Middle frontal gyrus (tissue), 1 donor: ENCODE measurements around the gene FCRL5.
"Not testable (repeated sequence)": the region's sequence is repeated elsewhere in the genome, so short reads cannot be mapped to it uniquely, and the experiment has no call there.

Source experiments
- DNase-seq: peaks from one replicate; pipeline ENCODE4 v3.0.0-alpha.2; 2015; ENCODE audit warnings: low spot score; ENCODE audit errors: extremely low spot score

Gene FCRL5

DNA sequence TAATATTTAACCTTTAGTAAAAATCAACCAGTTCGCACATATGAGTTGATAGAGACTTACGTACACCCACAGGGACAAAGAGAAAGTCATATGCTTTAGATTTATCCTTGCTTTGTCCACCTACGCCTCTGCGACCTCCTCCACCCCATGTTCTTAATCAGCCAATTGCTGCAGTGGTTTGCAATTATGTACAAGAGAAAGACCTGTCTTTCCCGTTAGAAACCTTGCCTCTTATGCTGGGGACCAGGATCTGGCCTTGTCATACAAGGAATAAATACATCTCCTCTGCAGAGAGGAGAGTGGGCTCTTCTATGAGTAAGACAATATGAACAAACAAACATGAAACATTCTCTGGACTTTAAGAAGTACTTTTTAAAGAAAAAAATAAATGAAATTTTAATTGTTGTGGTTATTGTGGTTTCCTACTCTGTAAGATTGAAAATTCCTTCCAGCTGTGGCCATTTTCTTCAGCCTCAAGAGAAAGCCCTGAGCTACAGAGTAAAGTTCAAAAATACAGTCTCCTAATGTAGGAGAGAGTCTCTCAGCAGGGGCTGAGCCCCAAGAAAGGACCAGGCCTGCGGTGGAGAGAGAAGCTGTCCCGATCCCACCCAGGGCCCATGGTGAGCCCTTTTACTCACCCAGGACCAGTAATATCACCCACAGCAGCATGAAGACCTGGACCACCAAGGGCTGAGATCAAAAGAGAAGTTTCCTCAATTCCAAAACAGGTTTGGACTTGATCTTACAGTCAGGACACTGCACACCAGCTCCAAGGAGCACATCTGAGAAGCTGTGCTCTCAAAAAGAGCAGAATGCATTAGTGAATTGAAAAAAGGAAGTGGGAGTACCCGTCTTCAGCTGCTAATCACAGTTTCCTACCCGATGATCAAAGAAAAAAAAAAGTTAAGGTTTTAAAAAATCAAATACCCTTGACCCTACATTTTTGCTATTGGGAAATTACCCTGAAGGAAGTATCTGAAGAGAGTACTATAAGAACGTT lies at the start of gene FCRL5:
TSS of gene FCRL5 (minus strand) at position 822 of the 1,000 bp plus-strand sequence. CDS start at position 669, 153 bp downstream.
- no peak for DNase-seq

DNA sequence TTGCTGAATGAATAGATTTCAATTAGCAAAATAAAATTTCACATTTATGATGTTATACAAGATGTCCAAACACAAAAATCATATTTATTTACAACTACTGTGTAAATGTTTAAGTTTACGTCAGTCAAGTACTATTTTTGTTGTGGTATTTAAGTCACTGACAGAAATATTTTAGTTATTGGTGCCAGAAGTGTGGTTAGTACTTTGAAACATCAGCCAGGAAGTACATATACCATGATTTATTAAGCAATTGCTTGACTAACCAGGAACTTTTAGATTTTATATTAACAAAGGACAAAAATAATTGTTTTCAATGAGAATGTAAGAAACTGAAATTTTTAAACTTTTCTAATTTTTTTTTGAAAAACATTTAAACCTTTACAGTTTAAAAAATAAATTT lies 47.9 kb upstream of the FCRL5 start:
- DNase-seq, result no peak

DNA sequence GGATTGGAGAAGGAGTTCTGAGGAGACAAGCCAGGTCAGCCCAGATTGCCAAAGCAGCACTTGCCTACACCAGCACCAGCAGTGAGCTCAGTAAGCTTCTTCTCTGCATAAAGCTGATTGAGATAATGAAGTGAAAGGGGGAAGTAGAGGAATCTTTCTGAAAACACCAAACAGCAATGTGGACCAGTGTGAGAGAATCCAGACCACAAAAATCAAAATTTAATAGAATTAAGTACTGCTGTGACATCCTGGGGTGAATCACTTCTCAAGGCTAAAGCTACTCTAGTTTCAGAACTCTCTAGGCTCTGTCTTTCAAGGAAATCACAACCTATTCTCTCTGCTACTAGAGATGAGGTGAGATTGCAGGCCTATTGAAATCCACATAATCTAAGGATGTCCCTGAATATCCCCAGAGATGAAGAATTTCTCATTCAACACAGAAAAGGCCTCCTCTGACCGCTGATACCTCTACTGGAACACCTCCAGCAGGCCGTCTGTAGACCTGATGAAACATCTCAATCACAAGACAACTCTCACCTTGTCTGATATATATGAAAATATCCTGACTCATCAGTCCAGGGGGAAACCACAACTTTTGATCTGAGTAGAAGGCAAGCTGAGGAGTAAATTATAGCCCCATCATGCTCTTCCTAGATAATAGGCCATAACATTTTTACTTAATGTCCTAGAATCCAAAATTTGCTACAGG lies 45.8 kb upstream of the FCRL5 start, which contains the start of gene FCRL4:
TSS of gene FCRL4 (minus strand) at position 127 of the 709 bp plus-strand sequence. CDS start 141 bp downstream, outside the sequence.
- DNase-seq, result no peak

DNA sequence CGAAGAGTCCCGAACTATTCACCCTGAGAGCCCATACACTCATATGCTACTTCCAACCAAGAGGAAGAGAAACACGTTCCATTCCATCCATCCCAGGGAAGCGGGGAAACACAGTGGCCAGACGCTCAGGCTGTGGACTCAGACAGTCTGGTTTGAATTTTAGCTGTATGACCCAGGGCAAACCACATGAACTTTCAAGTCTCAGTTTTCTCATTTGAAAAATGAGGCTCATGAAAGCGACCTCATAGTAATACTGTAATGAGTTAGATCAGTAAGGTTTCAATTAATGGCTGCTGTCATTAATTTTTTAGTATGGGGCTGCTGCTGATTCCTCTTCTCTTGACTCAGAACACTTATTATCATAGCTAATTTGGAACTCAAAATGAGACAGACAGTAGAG lies 44.1 kb upstream of the FCRL5 start:
- DNase-seq, result no peak

DNA sequence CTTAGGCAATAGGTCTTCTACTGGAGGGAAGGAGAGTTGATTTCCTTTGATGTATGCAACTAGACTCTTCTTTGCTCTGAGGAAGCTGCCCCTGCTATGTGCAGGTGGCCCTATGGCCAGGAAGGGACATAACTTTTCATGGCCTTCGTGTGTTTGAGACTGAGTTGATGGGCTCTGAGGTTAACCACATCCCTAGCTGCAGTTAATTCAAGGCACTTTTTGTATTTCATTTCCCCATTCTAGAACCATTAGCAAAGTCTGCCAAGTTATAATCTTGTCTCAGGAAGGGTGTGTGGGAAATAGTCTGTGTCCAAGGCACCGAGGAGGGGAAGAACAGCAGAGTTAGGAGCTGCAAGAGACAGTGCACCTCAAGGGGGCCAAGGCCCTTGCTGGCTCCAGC lies 43.0 kb upstream of the FCRL5 start:
- DNase-seq, result no peak

DNA sequence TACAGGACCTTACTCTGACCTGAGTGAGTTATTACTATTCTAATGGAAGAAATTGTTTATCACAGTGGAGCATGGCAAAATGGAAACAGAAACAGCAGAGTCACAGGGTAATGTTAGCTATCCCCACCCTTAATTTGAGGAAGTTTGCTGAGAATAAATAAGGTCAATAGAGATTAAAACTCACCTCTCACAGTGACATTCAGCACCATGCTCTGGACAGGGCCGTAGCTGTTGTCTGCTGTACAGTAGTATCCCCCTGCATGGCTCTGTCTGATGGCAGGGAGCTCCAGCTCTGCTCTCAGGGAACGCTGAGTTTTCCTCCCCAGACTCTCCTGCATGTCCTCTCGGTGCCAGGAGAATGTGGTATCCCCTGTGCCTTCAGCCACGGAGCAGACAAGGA lies 33.7 kb upstream of the FCRL5 start:
- DNase-seq, result no peak

DNA sequence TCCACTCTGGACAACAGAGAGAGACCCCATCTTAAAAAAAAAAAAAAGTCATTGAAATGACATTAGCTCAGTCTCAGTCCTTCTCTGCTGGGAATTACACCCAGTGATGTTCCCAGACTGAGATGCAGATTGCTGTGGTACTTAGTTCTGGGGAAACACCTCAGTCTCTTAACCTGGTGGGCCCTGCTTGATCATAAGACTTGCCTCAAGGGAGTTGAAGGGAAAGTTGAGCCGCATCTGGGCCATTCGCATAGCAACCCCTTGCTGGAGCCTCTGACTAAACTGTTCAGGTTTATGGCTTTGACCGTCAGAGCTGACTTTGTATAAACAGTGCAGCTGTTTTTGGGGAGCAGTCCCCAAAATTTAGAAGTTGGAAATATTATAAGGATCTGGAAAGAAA lies 32.2 kb upstream of the FCRL5 start:
- no peak for DNase-seq

DNA sequence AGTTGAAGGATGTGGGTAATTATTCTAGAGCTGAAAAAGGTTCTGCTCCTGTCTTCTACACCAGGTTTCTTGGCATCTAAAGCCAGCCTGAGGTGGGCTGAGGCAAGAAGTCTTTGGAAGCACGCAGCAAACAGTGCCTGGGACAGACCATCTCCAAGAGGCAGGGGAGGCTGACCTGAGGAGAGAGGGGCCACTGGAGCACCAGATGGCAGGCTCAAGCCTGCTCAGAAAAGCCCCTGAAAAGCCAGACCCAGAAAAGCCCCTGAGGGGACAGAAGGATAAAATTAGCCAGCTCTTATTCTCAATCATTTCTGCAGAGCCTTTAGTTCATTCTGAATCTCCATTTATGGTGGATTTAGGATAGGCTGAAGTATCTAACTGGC lies 28.5 kb upstream of the FCRL5 start:
- no peak for DNase-seq

DNA sequence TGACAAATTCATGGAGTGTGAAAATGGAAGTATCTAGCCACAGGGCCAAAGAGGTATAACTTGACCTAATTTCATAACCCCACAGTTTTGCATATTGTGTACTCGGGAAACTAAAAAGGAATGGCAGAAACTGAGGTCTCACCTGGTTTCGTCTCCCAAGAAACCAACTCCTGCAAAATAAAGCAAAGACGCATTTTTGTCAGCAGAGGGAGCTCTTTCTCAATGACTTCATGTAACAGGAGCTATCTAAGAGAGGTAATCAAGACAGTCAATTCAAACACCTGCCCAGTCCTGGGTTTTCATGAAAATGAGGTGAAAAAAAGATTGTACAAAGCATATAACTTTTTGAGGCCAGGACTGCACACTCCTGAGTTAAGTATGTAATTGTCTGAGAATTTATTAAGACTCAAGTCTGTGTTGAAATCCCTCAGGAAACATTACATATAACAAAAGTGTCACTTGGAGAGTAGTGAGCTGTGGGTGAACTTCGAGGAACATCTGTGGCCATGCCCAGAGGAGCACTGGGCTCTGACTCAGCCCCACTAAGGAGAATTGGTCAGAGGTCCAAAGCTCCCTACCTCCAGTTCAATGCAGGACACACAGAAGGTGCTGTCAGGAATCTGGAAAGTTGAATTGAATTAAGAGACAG lies 28.0 kb upstream of the FCRL5 start:
- DNase-seq, result peak; percentile 7

DNA sequence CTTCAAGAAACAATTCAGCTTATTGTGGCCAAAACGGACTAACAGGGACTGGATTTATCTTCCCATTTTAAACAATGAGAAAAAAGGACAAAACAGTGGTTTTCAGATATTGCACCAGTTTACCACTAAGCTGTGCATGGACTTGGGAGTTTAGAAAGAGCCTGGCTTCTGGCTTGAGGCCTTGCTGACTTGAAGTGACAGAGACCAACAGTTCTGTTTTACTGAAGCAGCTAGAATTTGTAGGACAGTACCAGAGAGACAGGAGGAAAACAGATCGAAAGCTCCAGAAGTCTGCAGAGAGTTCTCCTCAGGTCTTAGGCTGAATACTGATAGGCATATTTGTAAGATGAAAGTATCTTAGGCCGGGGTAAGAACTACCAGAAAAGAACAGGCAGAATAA lies 25.1 kb upstream of the FCRL5 start:
- DNase-seq, result no peak

DNA sequence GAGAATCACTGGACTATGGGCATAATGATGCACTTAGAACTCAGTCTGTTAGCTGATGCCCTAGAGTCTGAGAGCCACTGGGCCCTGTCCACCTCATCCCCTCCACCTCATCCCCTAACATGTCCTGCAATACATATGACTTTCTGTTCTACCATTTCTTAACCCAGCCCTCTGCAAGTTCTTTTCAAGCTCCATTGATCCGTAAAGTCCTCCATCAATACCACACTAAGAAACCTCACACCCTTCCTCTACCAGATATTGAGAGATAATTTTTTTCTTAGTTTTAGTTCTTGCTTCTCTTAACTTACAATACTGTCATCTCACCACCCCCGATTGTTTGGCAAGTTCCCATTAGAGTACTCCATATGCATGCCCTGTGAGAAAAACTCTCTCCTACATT lies 23.4 kb upstream of the FCRL5 start:
- DNase-seq, result no peak

DNA sequence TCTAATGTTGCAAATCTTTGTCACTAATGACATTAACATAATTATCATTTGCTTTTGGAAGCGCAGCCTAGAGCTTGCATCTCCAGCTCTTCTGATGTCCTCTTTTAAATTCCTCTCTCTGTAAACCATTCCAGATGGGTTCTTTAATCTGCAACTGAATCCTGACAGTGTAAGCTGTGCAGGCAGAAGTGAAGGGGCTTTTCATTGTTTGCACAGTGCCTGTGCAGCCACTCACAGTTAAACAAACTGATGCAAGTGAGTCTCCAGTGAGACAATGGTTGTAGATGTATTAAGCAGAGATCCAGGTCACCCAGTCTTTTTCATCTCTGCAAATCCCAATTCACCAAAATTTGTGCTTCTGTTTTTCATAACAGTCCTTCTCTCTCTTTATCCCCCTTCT lies 22.5 kb upstream of the FCRL5 start:
- DNase-seq, result no peak

DNA sequence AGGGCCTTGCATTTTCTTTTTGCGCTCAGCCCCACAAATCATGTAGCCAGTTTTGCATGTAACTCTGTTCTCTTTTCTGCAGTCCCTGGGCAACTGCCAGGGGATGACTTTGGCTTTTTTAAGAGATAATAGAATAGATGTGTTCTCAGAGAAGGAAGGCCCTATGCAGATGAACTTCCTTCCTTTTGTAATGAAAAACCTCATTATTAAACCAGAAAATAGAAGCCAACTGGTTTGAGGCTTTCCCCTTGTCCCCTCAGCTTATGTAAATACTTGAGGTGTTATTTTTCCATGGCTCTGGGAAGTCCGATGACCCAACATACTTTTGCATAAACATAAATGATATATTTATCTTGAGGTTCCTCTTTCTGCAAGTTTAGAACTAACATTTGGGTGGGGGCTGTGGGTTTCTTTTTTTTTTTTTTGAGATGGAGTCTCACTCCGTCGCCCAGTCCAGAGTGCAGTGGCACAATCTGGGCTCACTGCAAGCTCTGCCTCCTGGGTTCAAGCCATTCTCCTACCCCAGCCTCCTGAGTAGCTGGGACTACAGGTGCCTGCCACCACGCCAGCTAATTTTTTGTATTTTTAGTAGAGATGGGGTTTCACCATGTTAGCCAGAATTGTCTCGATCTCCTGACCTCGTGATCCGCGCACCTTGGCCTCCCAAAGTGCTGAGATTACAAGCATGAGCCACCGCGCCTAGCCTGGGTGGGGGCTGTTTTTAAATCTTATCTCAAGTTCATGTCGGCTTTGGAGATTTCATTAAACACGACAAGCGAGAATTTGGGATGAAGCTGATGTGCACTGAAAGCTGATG lies 14.4 kb upstream of the FCRL5 start:
- no peak for DNase-seq

DNA sequence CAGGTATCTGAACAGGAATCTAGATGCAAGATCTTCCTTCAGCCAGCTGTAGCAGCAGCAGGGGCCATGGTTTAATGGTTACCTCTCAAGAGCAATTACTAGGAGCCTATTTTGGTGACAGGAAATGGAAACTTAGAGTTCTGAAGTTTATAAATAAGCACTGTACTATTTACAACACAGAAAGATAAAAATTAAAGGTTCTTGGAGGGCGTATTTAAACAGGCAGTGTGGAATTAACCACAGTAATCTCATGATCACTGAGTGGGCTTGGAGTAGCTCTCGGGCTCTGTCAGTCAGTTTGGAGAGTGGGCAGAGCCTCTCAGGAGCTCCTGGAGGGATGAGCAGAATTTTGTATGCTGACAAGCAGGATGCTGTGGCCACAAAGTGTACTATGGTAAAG lies 10.2 kb upstream of the FCRL5 start:
- DNase-seq, result no peak

DNA sequence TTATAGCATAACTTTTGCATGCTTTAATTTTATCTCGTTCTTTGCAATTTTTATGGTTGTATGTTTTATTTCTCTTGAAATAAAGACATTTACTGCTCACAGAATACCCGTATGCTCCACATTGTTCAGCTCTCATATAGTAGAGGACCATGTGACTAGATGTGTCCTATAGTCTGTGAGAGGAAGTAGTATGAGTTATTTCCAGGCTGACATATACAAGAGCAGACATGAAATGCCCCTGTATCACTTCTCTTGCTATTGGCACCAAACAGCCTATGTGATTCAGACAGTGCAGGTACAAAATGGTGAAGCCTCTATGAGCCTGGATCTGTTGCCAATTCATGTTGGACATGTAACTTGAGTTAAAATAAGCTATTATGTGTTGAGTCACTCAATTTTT lies 5.8 kb upstream of the FCRL5 start:
- DNase-seq, result no peak

DNA sequence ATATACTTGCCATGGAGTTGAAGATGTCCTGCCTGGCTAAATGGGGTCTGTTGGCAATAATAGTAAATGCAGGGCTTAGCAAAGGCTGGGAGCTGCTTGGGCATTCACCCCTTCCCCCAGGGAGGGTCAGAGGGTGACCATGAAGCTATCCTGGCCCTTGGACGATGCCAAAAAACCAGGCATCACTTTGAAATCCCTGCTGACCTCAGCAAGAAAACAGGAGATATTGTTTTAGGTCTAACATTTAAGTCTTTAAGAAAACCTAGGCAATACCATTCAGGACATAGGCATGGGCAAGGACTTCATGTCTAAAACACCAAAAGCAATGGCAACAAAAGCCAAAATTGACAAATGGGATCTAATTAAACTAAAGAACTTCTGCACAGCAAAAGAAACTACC lies 4.2 kb downstream of the FCRL5 start:
- DNase-seq, result not testable (repeated sequence)

DNA sequence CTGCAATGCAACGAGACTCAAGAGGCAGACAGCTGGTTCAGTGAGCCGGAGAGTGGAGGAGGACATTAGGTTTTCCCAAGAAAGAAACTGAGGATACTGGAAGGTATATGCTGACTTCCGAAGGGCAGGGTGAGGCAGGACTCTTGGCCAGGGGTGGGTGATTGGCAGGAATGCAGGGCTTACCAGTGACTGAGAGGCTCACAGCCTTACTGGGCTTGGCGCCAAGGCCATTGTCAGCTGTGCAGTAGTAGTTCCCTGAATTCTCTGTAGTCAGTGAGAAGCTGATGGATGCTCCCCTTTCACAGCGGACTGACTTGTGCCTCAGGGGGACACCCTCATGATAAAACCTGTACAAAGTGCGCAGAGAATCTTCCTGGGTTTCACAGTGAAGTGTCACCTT lies 9.6 kb downstream of the FCRL5 start:
- no peak for DNase-seq

DNA sequence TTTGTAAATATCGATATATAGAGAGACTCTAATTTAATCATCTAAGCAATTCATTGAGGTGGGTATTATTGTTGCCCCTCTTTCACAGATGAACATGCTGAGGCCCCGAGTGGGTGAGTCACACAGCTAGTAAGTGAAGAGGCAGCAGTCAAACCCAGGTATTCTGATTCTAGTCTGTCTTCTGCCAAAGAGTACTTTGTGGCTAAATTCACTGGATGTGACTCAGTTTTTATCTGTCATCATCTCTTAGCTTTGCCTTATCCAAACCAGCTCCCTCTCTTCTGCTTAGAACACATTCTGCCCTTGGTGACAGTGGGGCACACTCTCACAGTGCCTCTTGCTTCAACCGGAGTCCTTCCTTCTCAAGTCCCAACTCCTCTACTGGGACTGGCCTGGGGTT lies 11.5 kb downstream of the FCRL5 start:
- no peak for DNase-seq

DNA sequence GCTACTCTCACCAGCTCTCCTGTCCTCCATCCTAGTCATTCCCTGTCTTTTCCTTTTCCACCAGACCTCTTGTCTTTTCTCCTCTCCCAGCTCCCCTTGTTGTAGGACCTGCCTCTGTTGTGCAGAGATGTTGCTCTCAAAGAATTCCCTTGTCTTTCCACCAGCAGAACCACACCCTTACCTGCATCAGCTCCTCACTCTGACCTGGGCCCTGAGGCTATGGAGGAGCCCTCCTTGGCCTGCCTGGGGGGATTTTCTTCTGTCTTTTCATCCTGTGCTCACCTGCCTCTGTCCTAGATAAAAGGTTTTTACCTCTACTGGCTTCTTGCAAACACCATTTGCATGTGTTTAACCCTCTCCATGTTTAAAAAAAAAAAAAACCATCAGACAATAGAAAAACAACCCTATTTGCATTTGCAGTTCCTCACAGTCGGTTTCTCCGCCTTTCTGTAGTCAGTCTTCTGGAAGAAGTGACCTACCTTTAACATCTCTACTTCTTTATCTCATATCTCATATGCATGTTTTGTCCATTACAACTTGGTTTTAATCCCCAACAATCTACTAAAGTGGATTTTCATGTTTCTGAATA lies 12.1 kb downstream of the FCRL5 start:
- no peak for DNase-seq

DNA sequence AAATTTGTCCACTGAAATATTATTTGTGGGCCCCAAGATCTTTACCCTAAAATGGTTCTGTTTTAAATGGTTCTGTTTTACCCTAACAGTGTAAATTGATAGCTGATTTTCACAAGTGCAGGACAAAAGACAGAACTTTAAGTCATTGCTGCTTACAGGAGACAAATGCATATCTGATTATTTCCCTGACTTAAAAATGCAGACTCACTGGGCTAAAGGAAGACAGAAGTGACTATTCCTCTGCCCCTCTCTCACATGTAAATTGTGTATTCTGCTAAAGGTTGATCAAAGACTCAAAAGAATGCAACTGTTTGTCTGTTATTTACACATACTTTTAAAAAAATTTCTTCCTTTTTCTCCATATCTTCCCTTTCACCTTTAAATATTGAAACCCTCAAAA lies 12.7 kb downstream of the FCRL5 start:
- DNase-seq, result no peak

DNA sequence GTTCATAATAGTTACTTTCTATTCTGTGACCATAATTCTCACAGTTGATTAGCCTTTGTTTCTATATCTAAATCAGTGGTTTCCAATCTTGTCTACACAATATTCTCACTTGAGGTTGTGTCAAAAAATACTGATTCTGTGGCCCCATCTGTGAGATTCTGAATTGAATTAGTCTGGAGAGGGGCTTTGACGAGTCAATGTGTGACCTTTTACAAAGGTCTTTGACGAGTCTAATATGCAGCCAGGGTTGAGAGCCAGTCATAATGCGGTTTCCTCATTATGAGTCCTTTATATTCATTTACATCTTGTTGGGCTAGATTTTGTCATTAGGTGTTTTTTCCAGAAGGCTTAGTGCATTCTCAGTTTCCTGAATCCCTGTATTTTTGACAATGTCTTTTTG lies 19.7 kb downstream of the FCRL5 start:
- DNase-seq, result no peak
